ENCODE results near the gene EMB.

Gene EMB

DNA sequence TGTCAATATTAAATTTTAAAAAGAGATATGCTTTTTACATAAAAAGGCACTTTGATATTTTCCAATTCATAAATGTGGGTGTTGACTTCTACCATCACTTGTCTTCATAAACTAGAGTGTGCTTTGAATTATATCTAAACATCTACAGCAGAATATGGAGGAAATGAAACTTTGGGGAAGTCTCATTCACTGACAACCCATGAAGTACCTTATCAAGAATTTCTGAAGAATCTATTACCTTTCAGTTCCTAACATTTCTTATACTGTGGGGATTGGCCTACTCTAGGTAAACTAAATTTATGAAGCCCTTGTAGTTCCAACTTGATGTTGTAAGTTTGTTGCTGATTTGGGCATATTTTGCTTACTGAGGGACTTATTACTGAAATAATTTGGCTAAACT, 81.9 kb downstream of the EMB start:
- intact Hi-C loops (cut with DNase I; ENCODE audit: low total_unique reads): no loop called here
- no peak for TF ChIP-seq CTCF (IDR thresholded peaks at IDR 0.05)
- no peaks in the 10 kb centered on the region for H3K9me3 ChIP-seq
- no peaks in the 10 kb centered on the region for H3K36me3 ChIP-seq
- no peaks in the 10 kb centered on the region for H3K4me1 ChIP-seq
- H3K27me3 ChIP-seq: no peaks in the 10 kb centered on the region
- H3K4me3 ChIP-seq: no peak overlapping the region
- no peak overlapping the region for H3K27ac ChIP-seq
- no peak for DNase-seq

- no peaks in the 10 kb centered on the region for H3K36me3 ChIP-seq
- H3K27ac ChIP-seq: no peak overlapping the region
- TF ChIP-seq CTCF (IDR thresholded peaks at IDR 0.05): no peak
- no peaks in the 10 kb centered on the region for H3K4me1 ChIP-seq
- DNase-seq: no peak
- no peaks in the 10 kb centered on the region for H3K9me3 ChIP-seq
- no peaks in the 10 kb centered on the region for H3K27me3 ChIP-seq
- intact Hi-C loops (cut with DNase I; ENCODE audit: low total_unique reads): no loop called here
- H3K4me3 ChIP-seq: no peak overlapping the region
Measured at GRCh38 chr5:50352382-50352781, 88.7 kb downstream of the EMB start.
